UCSD-AML1 (cell line): Measurements from ENCODE around the gene PTPN14.

Experiments used
- DNase-seq: peaks from one replicate; lab custom pipeline; 2025; ENCODE audit not compliant: unreplicated experiment; lab: John Stamatoyannopoulos, UW

Gene PTPN14

GRCh38 chr1:214318956-214319736 lies 232.3 kb downstream of the PTPN14 start:
- DNase-seq = no peak

- no peak for DNase-seq
Measured at GRCh38 chr1:214318356-214318755, 233.0 kb downstream of the PTPN14 start.

GRCh38 chr1:214317734-214318133 lies 233.7 kb downstream of the PTPN14 start:
- no peak for DNase-seq

- no peak for DNase-seq
Measured at GRCh38 chr1:214317300-214317699, 234.1 kb downstream of the PTPN14 start.

- no peak for DNase-seq
Measured at GRCh38 chr1:214316593-214316992, 234.8 kb downstream of the PTPN14 start.

GRCh38 chr1:214314178-214314843 lies 237.1 kb downstream of the PTPN14 start:
- DNase-seq = no peak

- DNase-seq = no peak
Measured at GRCh38 chr1:214312530-214313051, 238.8 kb downstream of the PTPN14 start.

- no peak for DNase-seq
Measured at GRCh38 chr1:214310777-214311690, 240.4 kb downstream of the PTPN14 start.

GRCh38 chr1:214310010-214310409 lies 241.4 kb downstream of the PTPN14 start:
- no peak for DNase-seq

- no peak for DNase-seq
Measured at GRCh38 chr1:214306269-214306668, 245.1 kb downstream of the PTPN14 start.

- no peak for DNase-seq
Measured at GRCh38 chr1:214305164-214305751, 246.1 kb downstream of the PTPN14 start.

- DNase-seq = no peak
Measured at GRCh38 chr1:214303141-214303930, 248.1 kb downstream of the PTPN14 start.

- no peak for DNase-seq
Measured at GRCh38 chr1:214301526-214301925, 249.9 kb downstream of the PTPN14 start.

- no peak for DNase-seq
Measured at GRCh38 chr1:214300149-214300780, 251.1 kb downstream of the PTPN14 start.
